GM12878 (cell line): ENCODE data around the gene STEAP1. TPM values are rescaled to one million over a fixed set of nuclear protein-coding genes. Genes with fewer than 3 reads are reported as not detected.
A peak's percentile ranks its signal among the peaks of the same experiment; 100 is the strongest.

Experiments used
- ATAC-seq: fragments of 200-7000 bp; cut with Tn5 transposase; 3 replicates; pipeline ENCODE4 v1.9.1; 2020; ENCODE audit warnings: mild to moderate bottlenecking, moderate library complexity
- BruUV-seq: library from RNA; stranded (reverse); fragments of 400-500 nt; replicated peaks from 2 replicates; lab custom pipeline; 2021; lab: Mats Ljungman, UMichigan
- CTCF ChIA-PET: fragments of 300-600 bp; sonication (Branson Sonifier 250); formaldehyde crosslinking; extraction: SDS; loops from one replicate; lab custom pipeline; 2021; ENCODE audit warnings: inconsistent platforms; lab: Yijun Ruan, JAX
- POLR2A ChIA-PET: fragments of 350-600 bp; formaldehyde crosslinking; extraction: SDS; loops from one replicate; lab custom pipeline; 2021; ENCODE audit warnings: inconsistent platforms; lab: Charles Lee
- RAD21 ChIA-PET: fragments of 300-600 bp; sonication (Branson Sonifier 250); formaldehyde crosslinking; loops from one replicate; lab custom pipeline; 2023; ENCODE audit warnings: antibody characterized with exemption; ENCODE audit not compliant: unreplicated experiment; lab: Charles Lee
- SMC1A ChIA-PET: fragments of 300-600 bp; sonication (Branson Sonifier 250); formaldehyde crosslinking; loops from one replicate; lab custom pipeline; 2023; ENCODE audit not compliant: unreplicated experiment, uncharacterized antibody; lab: Charles Lee
- DNase-seq: peaks from one replicate; pipeline ENCODE4 v3.0.0-alpha.2; 2011; ENCODE audit warnings: low read depth, low spot score
- FAIRE-seq: peaks from 3 replicates; lab custom pipeline; 2011; peaks lifted over from hg19 to GRCh38; lab: Jason Lieb, UNC
- H2AFZ ChIP-seq: 2 replicates; pipeline ENCODE4 v1.6.0; 2011; ENCODE audit warnings: low read depth, low read length, control low read depth; ENCODE audit not compliant: control insufficient read depth
- H3K27ac ChIP-seq: 2 replicates; pipeline ENCODE4 v1.5.1; 2011; ENCODE audit warnings: control low read depth; ENCODE audit not compliant: control insufficient read depth, insufficient read depth
- H3K27me3 ChIP-seq, 2 experiments: replicated peaks in 1 of 2; 2 replicates each; pipeline versions ENCODE4 v1.6.0 to v1.6.1; 2011; ENCODE audit warnings: low read length in 1 of 2; ENCODE audit not compliant: control insufficient read depth in 2 of 2, insufficient read depth in 2 of 2
- H3K36me3 ChIP-seq, 2 experiments: 2 replicates each; pipeline ENCODE4 v1.5.1; 2011; ENCODE audit warnings: low read length in 1 of 2; ENCODE audit not compliant: control insufficient read depth in 2 of 2, insufficient read depth in 2 of 2
- H3K4me1 ChIP-seq: 2 replicates; pipeline ENCODE4 v1.6.1; 2011; ENCODE audit warnings: mild to moderate bottlenecking, low read length, moderate library complexity, mixed read lengths; ENCODE audit not compliant: control insufficient read depth, insufficient read depth
- H3K4me2 ChIP-seq: 2 replicates; pipeline ENCODE4 v1.6.0; 2011; ENCODE audit warnings: control low read depth; ENCODE audit not compliant: control insufficient read depth, insufficient read depth
- H3K4me3 ChIP-seq: fragments of 200-600 bp; sonication (generic); 2 replicates; pipeline ENCODE4 v1.5.1; 2016
- H3K79me2 ChIP-seq: 2 replicates; pipeline ENCODE4 v1.6.0; 2011; ENCODE audit warnings: low read length; ENCODE audit not compliant: control insufficient read depth, insufficient read depth
- H3K9ac ChIP-seq: 2 replicates; pipeline ENCODE4 v1.8.0; 2011; ENCODE audit warnings: low read length, control low read depth, mixed read lengths; ENCODE audit not compliant: control insufficient read depth, insufficient read depth
- H3K9me3 ChIP-seq: replicated peaks from 3 replicates; pipeline ENCODE4 v1.5.1; 2011; ENCODE audit warnings: mild to moderate bottlenecking, low read length; ENCODE audit not compliant: control insufficient read depth, insufficient read depth
- H4K20me1 ChIP-seq: 2 replicates; pipeline ENCODE4 v1.6.0; 2011; ENCODE audit not compliant: control insufficient read depth, insufficient read depth
- FOXM1 ChIP-seq: IDR thresholded peaks from 2 replicates; pipeline ENCODE4 v1.6.1; 2012; ENCODE audit warnings: low read depth, mild to moderate bottlenecking, inconsistent platforms, low read length, moderate library complexity
- WGBS: methylation state at CpG from one replicate; pipeline ENCODE4 v1.1.6; 2016; ENCODE audit warnings: low lambda C conversion rate; ENCODE audit not compliant: insufficient replicate concordance, insufficient coverage; ENCODE audit errors: missing lambda C conversion rate; 5-methylcytosine and 5-hydroxymethylcytosine counted together
- in situ Hi-C: fragments of 300-500 bp; cut with MboI; formaldehyde crosslinking; loops from 9 replicates; pipeline ENCODE4 v1.14.3; 2018; ENCODE audit warnings: mixed read lengths
- intact Hi-C: fragments of 100-400 bp; cut with micrococcal nuclease; formaldehyde crosslinking; loops from one replicate; pipeline ENCODE4 v1.14.2; 2022; ENCODE audit not compliant: unreplicated experiment
- polyA plus RNA-seq, 11 experiments: library from polyadenylated mRNA; depleted of rRNA in 4 of 11; unstranded in 6 of 11; stranded (reverse) in 5 of 11; fragments of >200 nt; fragmentation: Nextera tagmentation in 4 of 11; fragmentation: Illumina TruSeq in 1 of 11; extraction: Ambion mirVana in 4 of 11; extraction: Trizol in 1 of 11; gene quantifications; 1 replicate in 1 of 11; 2 replicates in 10 of 11; pipeline versions ENCODE4 v1.2.1 to v1.2.3, GENCODE V29; 2011 to 2016; ENCODE audit warnings: inconsistent platforms in 2 of 11, missing spikeins in 2 of 11, low read depth in 1 of 11
- total RNA-seq, 4 experiments: library from RNA; depleted of rRNA in 3 of 4; stranded (reverse); fragments of >200 nt in 3 of 4; fragmentation: Illumina TruSeq in 1 of 4; extraction: Trizol in 1 of 4; gene quantifications; 2 replicates each; pipeline versions ENCODE4 v1.2.1 to v1.2.3, GENCODE V29; 2013 to 2021
- TF ChIP-seq, protein P1 (sequence below): fragments of 450-650 bp; IDR thresholded peaks from 2 replicates; pipeline ENCODE4 v1.6.1; 2016; ENCODE audit warnings: mild to moderate bottlenecking

The STEAP1 gene
- total and polyA plus RNA-seq, 10 of the 15 experiments (the other 5 are each of a cell fraction or from before 2014, with no cell fraction given) = 2.1 to 44.6 (median 4.6) TPM

DNA sequence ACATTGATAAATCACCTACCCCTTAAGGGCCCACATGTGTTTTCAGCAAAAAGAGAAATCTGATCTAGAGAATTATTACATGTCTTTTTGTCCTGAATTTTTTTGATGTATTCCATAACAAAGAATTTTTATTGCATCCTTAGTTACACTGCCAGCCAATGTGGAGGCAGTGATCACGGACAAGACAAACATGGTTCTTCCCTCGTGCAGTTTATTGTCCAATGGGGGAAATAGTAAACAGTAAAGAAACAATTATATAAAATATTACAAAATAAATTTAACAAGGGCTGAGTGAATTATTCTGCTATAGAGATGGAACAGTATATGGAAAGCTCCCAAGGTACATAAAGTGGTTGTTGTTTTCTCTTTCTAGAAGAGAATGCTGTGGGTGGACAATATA, 59.3 kb downstream of the STEAP1 start:
- 0% methylated on average over 2 of the region's 2 CpGs for whole genome bisulfite sequencing
- TF ChIP-seq, protein P1, sequence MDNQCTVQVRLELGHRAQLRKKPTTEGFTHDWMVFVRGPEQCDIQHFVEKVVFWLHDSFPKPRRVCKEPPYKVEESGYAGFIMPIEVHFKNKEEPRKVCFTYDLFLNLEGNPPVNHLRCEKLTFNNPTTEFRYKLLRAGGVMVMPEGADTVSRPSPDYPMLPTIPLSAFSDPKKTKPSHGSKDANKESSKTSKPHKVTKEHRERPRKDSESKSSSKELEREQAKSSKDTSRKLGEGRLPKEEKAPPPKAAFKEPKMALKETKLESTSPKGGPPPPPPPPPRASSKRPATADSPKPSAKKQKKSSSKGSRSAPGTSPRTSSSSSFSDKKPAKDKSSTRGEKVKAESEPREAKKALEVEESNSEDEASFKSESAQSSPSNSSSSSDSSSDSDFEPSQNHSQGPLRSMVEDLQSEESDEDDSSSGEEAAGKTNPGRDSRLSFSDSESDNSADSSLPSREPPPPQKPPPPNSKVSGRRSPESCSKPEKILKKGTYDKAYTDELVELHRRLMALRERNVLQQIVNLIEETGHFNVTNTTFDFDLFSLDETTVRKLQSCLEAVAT = 0 out of 2 replicates have a peak, but pooled peaks have one; percentile 47
- TF ChIP-seq FOXM1 = no peak
- H3K4me1 ChIP-seq = no peaks in the 10 kb centered on the region
- no peak overlapping the region for H3K9ac ChIP-seq
- FAIRE-seq = no peak
- no peaks in the 10 kb centered on the region for H4K20me1 ChIP-seq
- intact Hi-C loops = no loop called here
- peaks cover 1 to 17% of the 10 kb centered on the region in 2 experiments for H3K27me3 ChIP-seq
- no peak overlapping the region for H3K27ac ChIP-seq
- POLR2A ChIA-PET = interaction anchor here (0.6 to 7.6 kb wide), 6 partner anchors 11 to 1919 kb away, joined by 3 to 92 read pairs (median 12); partner anchors contain the start of gene CFAP69
- H3K4me2 ChIP-seq = no peak overlapping the region
- no peaks in the 10 kb centered on the region for H3K36me3 ChIP-seq
- no peak for ATAC-seq
- no TSS peak for BruUV-seq
- SMC1A ChIA-PET = interaction anchor here (0.7 to 8.5 kb wide), 13 partner anchors 14 to 55 kb away, joined by 3 to 116 read pairs (median 10); no protein-coding TSS in a partner anchor
- in situ Hi-C loops = no loop called here
- CTCF ChIA-PET = interaction anchor here (0.7 to 6.8 kb wide), 11 partner anchors 12 to 60 kb away, joined by 3 to 67 read pairs (median 8); partner anchors contain the start of gene STEAP1
- H3K9me3 ChIP-seq = no peaks in the 10 kb centered on the region
- DNase-seq = no peak
- RAD21 ChIA-PET = interaction anchor here (0.8 to 8.1 kb wide), 9 partner anchors 10 to 59 kb away, joined by 3 to 90 read pairs (median 19); partner anchors contain the start of genes CFAP69 and STEAP1
- no peak overlapping the region for H2AFZ ChIP-seq
- H3K4me3 ChIP-seq = no peak overlapping the region
- no peaks in the 10 kb centered on the region for H3K79me2 ChIP-seq

Other genes with a start within 250 kb of the STEAP1 start
- 1.8 and 2.3 TPM in 2 replicates for gene STEAP2, start 57.3 kb downstream of the STEAP1 start, total RNA-seq (2014; rRNA removed)
- gene STEAP2, start 57.3 kb downstream of the STEAP1 start, total RNA-seq (2014; rRNA removed; fragmentation: Illumina TruSeq; extraction: Trizol) = 2.0 TPM in 2 replicates
- 1.5 and 2.1 TPM in 2 replicates for gene STEAP2, start 57.3 kb downstream of the STEAP1 start, total RNA-seq (2021)
- gene STEAP2, start 57.3 kb downstream of the STEAP1 start, polyA plus RNA-seq (2011; rRNA removed) = 17.6 and 25.4 TPM in 2 replicates
- gene STEAP2, start 57.3 kb downstream of the STEAP1 start, polyA plus RNA-seq (2014; fragmentation: Illumina TruSeq; extraction: Trizol) = 1.8 and 2.5 TPM in 2 replicates
- under 1 TPM; 0.64 to 0.80 TPM for gene STEAP2, start 57.3 kb downstream of the STEAP1 start, polyA plus RNA-seq (2014; fragmentation: Nextera tagmentation; extraction: Ambion mirVana)
- gene STEAP2, start 57.3 kb downstream of the STEAP1 start, polyA plus RNA-seq (2014; rRNA removed) = 1.3 and 1.7 TPM in 2 replicates
- 1 to 10 TPM in 1 of 2 experiments, under 1 TPM in 1; 0.81 to 1.2 TPM for gene STEAP2, start 57.3 kb downstream of the STEAP1 start, polyA plus RNA-seq (2016; fragmentation: Nextera tagmentation; extraction: Ambion mirVana)
- gene CFAP69, start 90.7 kb downstream of the STEAP1 start, total RNA-seq (2014; rRNA removed) = 0.68 and 1.0 TPM in 2 replicates
- gene CFAP69, start 90.7 kb downstream of the STEAP1 start, total RNA-seq (2014; rRNA removed; fragmentation: Illumina TruSeq; extraction: Trizol) = 0.45 and 0.55 TPM in 2 replicates
- gene CFAP69, start 90.7 kb downstream of the STEAP1 start, total RNA-seq (2021) = 0.33 and 1.1 TPM in 2 replicates
- 3.1 and 7.7 TPM in 2 replicates for gene CFAP69, start 90.7 kb downstream of the STEAP1 start, polyA plus RNA-seq (2011; rRNA removed)
- 0.48 and 3.6 TPM in 2 replicates for gene CFAP69, start 90.7 kb downstream of the STEAP1 start, polyA plus RNA-seq (2014; fragmentation: Illumina TruSeq; extraction: Trizol)
- under 1 TPM in 1 of 2 experiments, not detected in 1; 0.11 TPM for gene CFAP69, start 90.7 kb downstream of the STEAP1 start, polyA plus RNA-seq (2014; fragmentation: Nextera tagmentation; extraction: Ambion mirVana)
- 0.47 and 1.3 TPM in 2 replicates for gene CFAP69, start 90.7 kb downstream of the STEAP1 start, polyA plus RNA-seq (2014; rRNA removed)
- 1 to 10 TPM in 1 of 2 experiments, under 1 TPM in 1; 0.79 to 1.2 TPM for gene CFAP69, start 90.7 kb downstream of the STEAP1 start, polyA plus RNA-seq (2016; fragmentation: Nextera tagmentation; extraction: Ambion mirVana)
- not detected in 2 replicates for gene FAM237B, start 166.8 kb downstream of the STEAP1 start, total RNA-seq (2014; rRNA removed)
- gene FAM237B, start 166.8 kb downstream of the STEAP1 start, total RNA-seq (2014; rRNA removed; fragmentation: Illumina TruSeq; extraction: Trizol) = not detected in 2 replicates
- not detected in 2 replicates for gene FAM237B, start 166.8 kb downstream of the STEAP1 start, total RNA-seq (2021)
- not detected in 2 replicates for gene FAM237B, start 166.8 kb downstream of the STEAP1 start, polyA plus RNA-seq (2011; rRNA removed)
- gene FAM237B, start 166.8 kb downstream of the STEAP1 start, polyA plus RNA-seq (2014; fragmentation: Illumina TruSeq; extraction: Trizol) = not detected in 2 replicates
- gene FAM237B, start 166.8 kb downstream of the STEAP1 start, polyA plus RNA-seq (2014; fragmentation: Nextera tagmentation; extraction: Ambion mirVana) = not detected
- gene FAM237B, start 166.8 kb downstream of the STEAP1 start, polyA plus RNA-seq (2014; rRNA removed) = not detected in 2 replicates
- gene FAM237B, start 166.8 kb downstream of the STEAP1 start, polyA plus RNA-seq (2016; fragmentation: Nextera tagmentation; extraction: Ambion mirVana) = not detected
- gene GTPBP10, start 192.2 kb downstream of the STEAP1 start, total RNA-seq (2014; rRNA removed) = 10.1 and 14.1 TPM in 2 replicates
- 20.6 and 24.0 TPM in 2 replicates for gene GTPBP10, start 192.2 kb downstream of the STEAP1 start, total RNA-seq (2014; rRNA removed; fragmentation: Illumina TruSeq; extraction: Trizol)
- 26.6 and 33.5 TPM in 2 replicates for gene GTPBP10, start 192.2 kb downstream of the STEAP1 start, total RNA-seq (2021)
- 34.1 and 67.9 TPM in 2 replicates for gene GTPBP10, start 192.2 kb downstream of the STEAP1 start, polyA plus RNA-seq (2011; rRNA removed)
- gene GTPBP10, start 192.2 kb downstream of the STEAP1 start, polyA plus RNA-seq (2014; fragmentation: Illumina TruSeq; extraction: Trizol) = 38.0 and 48.6 TPM in 2 replicates
- gene GTPBP10, start 192.2 kb downstream of the STEAP1 start, polyA plus RNA-seq (2014; fragmentation: Nextera tagmentation; extraction: Ambion mirVana) = 10 to 100 TPM; 29.4 to 32.5 TPM
- 11.2 and 11.3 TPM in 2 replicates for gene GTPBP10, start 192.2 kb downstream of the STEAP1 start, polyA plus RNA-seq (2014; rRNA removed)
- 10 to 100 TPM; 38.7 to 41.0 TPM for gene GTPBP10, start 192.2 kb downstream of the STEAP1 start, polyA plus RNA-seq (2016; fragmentation: Nextera tagmentation; extraction: Ambion mirVana)
- gene CLDN12, start 249.0 kb downstream of the STEAP1 start, total RNA-seq (2014; rRNA removed) = 7.0 and 10.4 TPM in 2 replicates
- 5.8 and 6.4 TPM in 2 replicates for gene CLDN12, start 249.0 kb downstream of the STEAP1 start, total RNA-seq (2014; rRNA removed; fragmentation: Illumina TruSeq; extraction: Trizol)
- gene CLDN12, start 249.0 kb downstream of the STEAP1 start, total RNA-seq (2021) = 6.0 and 6.5 TPM in 2 replicates
- 38.9 and 41.1 TPM in 2 replicates for gene CLDN12, start 249.0 kb downstream of the STEAP1 start, polyA plus RNA-seq (2011; rRNA removed)
- 6.2 and 6.7 TPM in 2 replicates for gene CLDN12, start 249.0 kb downstream of the STEAP1 start, polyA plus RNA-seq (2014; fragmentation: Illumina TruSeq; extraction: Trizol)
- 1 to 10 TPM; 3.1 to 5.6 TPM for gene CLDN12, start 249.0 kb downstream of the STEAP1 start, polyA plus RNA-seq (2014; fragmentation: Nextera tagmentation; extraction: Ambion mirVana)
- 5.6 and 7.1 TPM in 2 replicates for gene CLDN12, start 249.0 kb downstream of the STEAP1 start, polyA plus RNA-seq (2014; rRNA removed)
- 1 to 10 TPM; 7.0 to 7.4 TPM for gene CLDN12, start 249.0 kb downstream of the STEAP1 start, polyA plus RNA-seq (2016; fragmentation: Nextera tagmentation; extraction: Ambion mirVana)